HepG2 (cell line): Measurements from ENCODE around the gene SEC14L1.

Experiments used
- CTCF ChIP-seq: sonication (generic); formaldehyde crosslinking; IDR thresholded peaks from 2 replicates; pipeline ENCODE4 v1.5.0; 2020; ENCODE audit warnings: mild to moderate bottlenecking, missing genetic modification reagents, moderate library complexity
- EZH2 ChIP-seq: conservative IDR thresholded peaks from 2 replicates; pipeline ENCODE4 v1.6.1; 2012; ENCODE audit warnings: mild to moderate bottlenecking, low read depth, low read length, moderate library complexity
- MAF1 ChIP-seq: sonication (generic); formaldehyde crosslinking; IDR thresholded peaks from 2 replicates; pipeline ENCODE4 v1.5.0; 2020; ENCODE audit warnings: missing genetic modification reagents, borderline replicate concordance

GRCh38 chr17:77160091-77160874 lies 19.5 kb downstream of the SEC14L1 start:
- TF ChIP-seq EZH2, result no peak
- TF ChIP-seq CTCF (CRISPR knock-in tag), result no peak
- no peak for TF ChIP-seq MAF1 (CRISPR knock-in tag)
